ENCODE data around the gene SPTLC3. TPM values are rescaled to one million over a fixed set of nuclear protein-coding genes. Genes with fewer than 3 reads are reported as not detected.

Gene SPTLC3
- total and polyA plus RNA-seq, 2 of the 13 experiments (the other 11 are each of a cell fraction or from before 2014, with no cell fraction given), result 20.5 to 95.6 TPM

DNA sequence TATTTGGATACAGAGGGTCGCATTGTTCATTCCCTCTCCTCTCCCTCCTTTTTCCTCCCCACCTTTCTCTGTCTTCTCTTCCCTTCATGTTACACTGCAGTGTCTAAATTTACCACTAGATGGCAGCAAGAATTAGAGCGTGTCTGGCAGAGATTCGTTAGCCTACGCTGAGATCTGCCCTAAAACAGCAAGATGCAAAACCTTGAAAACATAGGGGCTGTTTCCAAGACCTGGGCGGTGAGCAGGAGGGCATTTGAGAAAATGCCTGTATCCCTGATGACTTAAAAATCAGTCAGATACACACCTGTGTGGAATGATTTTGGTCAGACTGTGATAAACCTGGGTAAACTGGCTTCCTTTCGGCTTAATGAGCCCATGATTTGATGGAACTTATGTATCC is 110.8 kb downstream of the SPTLC3 start (continued):
- TF ChIP-seq, protein P1, sequence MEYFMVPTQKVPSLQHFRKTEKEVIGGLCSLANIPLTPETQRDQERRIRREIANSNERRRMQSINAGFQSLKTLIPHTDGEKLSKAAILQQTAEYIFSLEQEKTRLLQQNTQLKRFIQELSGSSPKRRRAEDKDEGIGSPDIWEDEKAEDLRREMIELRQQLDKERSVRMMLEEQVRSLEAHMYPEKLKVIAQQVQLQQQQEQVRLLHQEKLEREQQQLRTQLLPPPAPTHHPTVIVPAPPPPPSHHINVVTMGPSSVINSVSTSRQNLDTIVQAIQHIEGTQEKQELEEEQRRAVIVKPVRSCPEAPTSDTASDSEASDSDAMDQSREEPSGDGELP (IDR thresholded peaks at IDR 0.05; ENCODE audit: borderline replicate concordance, low read depth), result no peak
- TF ChIP-seq ZNF619 (CRISPR knock-in tag; IDR thresholded peaks at IDR 0.05) (no peak), TBL1XR1 (IDR thresholded peaks at IDR 0.05; ENCODE audit: borderline replicate concordance, low read length, partially characterized antibody) (no peak), HMG20B (CRISPR knock-in tag; conservative IDR thresholded peaks at IDR 0.05) (0 out of 2 replicates have a peak, but pooled peaks have one; percentile 37), ZNF570 (CRISPR knock-in tag; IDR thresholded peaks at IDR 0.05; ENCODE audit: borderline replicate concordance) (no peak), SMC3 (IDR thresholded peaks at IDR 0.05; ENCODE audit: low read length) (peak; percentile 98), GATA4 (IDR thresholded peaks at IDR 0.05; ENCODE audit: borderline replicate concordance, low read depth) (no peak), NR2F1 (CRISPR knock-in tag; IDR thresholded peaks at IDR 0.05) (no peak), HDAC6 (IDR thresholded peaks at IDR 0.05; ENCODE audit: low read depth, low read length) (no peak), NR2F6 (IDR thresholded peaks at IDR 0.05) (no peak), NR2F6 (CRISPR knock-in tag; IDR thresholded peaks at IDR 0.05) (peak; percentile 36; the same call in 1 of the 2 replicates), ONECUT2 (CRISPR knock-in tag; IDR thresholded peaks at IDR 0.05) (no peak), ZNF878 (CRISPR knock-in tag; IDR thresholded peaks at IDR 0.05) (no peak; the same call in 1 of the 2 replicates), KLF13 (CRISPR knock-in tag; IDR thresholded peaks at IDR 0.05) (no peak), ZSCAN30 (CRISPR knock-in tag; IDR thresholded peaks at IDR 0.05) (no peak), DNMT3B (CRISPR knock-in tag; conservative IDR thresholded peaks at IDR 0.05) (no peak)
- TF ChIP-seq, protein P2, sequence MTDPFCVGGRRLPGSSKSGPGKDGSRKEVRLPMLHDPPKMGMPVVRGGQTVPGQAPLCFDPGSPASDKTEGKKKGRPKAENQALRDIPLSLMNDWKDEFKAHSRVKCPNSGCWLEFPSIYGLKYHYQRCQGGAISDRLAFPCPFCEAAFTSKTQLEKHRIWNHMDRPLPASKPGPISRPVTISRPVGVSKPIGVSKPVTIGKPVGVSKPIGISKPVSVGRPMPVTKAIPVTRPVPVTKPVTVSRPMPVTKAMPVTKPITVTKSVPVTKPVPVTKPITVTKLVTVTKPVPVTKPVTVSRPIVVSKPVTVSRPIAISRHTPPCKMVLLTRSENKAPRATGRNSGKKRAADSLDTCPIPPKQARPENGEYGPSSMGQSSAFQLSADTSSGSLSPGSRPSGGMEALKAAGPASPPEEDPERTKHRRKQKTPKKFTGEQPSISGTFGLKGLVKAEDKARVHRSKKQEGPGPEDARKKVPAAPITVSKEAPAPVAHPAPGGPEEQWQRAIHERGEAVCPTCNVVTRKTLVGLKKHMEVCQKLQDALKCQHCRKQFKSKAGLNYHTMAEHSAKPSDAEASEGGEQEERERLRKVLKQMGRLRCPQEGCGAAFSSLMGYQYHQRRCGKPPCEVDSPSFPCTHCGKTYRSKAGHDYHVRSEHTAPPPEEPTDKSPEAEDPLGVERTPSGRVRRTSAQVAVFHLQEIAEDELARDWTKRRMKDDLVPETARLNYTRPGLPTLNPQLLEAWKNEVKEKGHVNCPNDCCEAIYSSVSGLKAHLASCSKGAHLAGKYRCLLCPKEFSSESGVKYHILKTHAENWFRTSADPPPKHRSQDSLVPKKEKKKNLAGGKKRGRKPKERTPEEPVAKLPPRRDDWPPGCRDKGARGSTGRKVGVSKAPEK (CRISPR knock-in tag; IDR thresholded peaks at IDR 0.05; ENCODE audit: borderline replicate concordance), result no peak
- TF ChIP-seq, protein P3, sequence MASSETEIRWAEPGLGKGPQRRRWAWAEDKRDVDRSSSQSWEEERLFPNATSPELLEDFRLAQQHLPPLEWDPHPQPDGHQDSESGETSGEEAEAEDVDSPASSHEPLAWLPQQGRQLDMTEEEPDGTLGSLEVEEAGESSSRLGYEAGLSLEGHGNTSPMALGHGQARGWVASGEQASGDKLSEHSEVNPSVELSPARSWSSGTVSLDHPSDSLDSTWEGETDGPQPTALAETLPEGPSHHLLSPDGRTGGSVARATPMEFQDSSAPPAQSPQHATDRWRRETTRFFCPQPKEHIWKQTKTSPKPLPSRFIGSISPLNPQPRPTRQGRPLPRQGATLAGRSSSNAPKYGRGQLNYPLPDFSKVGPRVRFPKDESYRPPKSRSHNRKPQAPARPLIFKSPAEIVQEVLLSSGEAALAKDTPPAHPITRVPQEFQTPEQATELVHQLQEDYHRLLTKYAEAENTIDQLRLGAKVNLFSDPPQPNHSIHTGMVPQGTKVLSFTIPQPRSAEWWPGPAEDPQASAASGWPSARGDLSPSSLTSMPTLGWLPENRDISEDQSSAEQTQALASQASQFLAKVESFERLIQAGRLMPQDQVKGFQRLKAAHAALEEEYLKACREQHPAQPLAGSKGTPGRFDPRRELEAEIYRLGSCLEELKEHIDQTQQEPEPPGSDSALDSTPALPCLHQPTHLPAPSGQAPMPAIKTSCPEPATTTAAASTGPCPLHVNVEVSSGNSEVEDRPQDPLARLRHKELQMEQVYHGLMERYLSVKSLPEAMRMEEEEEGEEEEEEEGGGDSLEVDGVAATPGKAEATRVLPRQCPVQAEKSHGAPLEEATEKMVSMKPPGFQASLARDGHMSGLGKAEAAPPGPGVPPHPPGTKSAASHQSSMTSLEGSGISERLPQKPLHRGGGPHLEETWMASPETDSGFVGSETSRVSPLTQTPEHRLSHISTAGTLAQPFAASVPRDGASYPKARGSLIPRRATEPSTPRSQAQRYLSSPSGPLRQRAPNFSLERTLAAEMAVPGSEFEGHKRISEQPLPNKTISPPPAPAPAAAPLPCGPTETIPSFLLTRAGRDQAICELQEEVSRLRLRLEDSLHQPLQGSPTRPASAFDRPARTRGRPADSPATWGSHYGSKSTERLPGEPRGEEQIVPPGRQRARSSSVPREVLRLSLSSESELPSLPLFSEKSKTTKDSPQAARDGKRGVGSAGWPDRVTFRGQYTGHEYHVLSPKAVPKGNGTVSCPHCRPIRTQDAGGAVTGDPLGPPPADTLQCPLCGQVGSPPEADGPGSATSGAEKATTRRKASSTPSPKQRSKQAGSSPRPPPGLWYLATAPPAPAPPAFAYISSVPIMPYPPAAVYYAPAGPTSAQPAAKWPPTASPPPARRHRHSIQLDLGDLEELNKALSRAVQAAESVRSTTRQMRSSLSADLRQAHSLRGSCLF (CRISPR knock-in tag; IDR thresholded peaks at IDR 0.05; ENCODE audit: borderline replicate concordance), result no peak
- TF ChIP-seq, protein P4, sequence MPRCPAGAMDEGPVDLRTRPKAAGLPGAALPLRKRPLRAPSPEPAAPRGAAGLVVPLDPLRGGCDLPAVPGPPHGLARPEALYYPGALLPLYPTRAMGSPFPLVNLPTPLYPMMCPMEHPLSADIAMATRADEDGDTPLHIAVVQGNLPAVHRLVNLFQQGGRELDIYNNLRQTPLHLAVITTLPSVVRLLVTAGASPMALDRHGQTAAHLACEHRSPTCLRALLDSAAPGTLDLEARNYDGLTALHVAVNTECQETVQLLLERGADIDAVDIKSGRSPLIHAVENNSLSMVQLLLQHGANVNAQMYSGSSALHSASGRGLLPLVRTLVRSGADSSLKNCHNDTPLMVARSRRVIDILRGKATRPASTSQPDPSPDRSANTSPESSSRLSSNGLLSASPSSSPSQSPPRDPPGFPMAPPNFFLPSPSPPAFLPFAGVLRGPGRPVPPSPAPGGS (CRISPR knock-in tag; IDR thresholded peaks at IDR 0.05), result no peak
